VCaP (cell line): ENCODE data around the gene CIDEB.

Experiments used
- H3K27ac ChIP-seq: fragments of 450-650 bp; 2 replicates; pipeline ENCODE4 v1.5.1; 2017
- CTCF ChIP-seq: fragments of 450-650 bp; conservative IDR thresholded peaks from 2 replicates; pipeline ENCODE4 v1.5.1; 2017; ENCODE audit warnings: mild to moderate bottlenecking, moderate library complexity

Gene CIDEB

GRCh38 chr14:24324024-24324423 lies 16.2 kb upstream of the CIDEB start:
- TF ChIP-seq CTCF: no peak
- H3K27ac ChIP-seq: no peak overlapping the region

- no peak for TF ChIP-seq CTCF
- H3K27ac ChIP-seq: no peak overlapping the region
Observed at GRCh38 chr14:24323341-24323740, 15.6 kb upstream of the CIDEB start.

DNA sequence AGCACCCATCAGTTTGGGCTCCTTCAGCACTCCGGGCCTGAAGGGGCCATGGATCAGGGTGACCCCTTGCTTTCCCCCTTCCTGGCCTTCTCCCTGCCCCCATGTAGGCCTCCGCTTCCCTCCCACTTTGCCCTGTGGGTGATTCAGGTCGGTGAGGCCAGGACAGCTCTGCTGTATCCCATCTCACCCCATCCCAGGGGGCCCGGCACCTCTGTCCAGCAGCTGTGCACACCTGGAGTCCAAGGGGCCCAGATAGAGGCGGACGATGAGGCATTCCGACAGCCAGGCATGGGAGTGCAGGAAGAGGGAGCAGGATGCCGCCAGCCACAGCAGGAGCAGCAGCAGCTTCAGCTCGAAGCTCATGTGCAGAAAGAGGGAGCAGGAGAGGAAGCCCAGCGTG lies 14.9 kb upstream of the CIDEB start:
- no peak overlapping the region for H3K27ac ChIP-seq
- TF ChIP-seq CTCF: no peak

GRCh38 chr14:24321212-24321975 lies 13.6 kb upstream of the CIDEB start:
- no peak overlapping the region for H3K27ac ChIP-seq
- no peak for TF ChIP-seq CTCF

GRCh38 chr14:24317141-24317928 lies 9.6 kb upstream of the CIDEB start:
- TF ChIP-seq CTCF: no peak
- no peak overlapping the region for H3K27ac ChIP-seq

GRCh38 chr14:24316597-24316950 lies 8.8 kb upstream of the CIDEB start:
- no peak overlapping the region for H3K27ac ChIP-seq
- TF ChIP-seq CTCF: no peak

GRCh38 chr14:24315807-24316596 lies 8.2 kb upstream of the CIDEB start:
- no peak overlapping the region for H3K27ac ChIP-seq
- TF ChIP-seq CTCF: no peak
